Activated B cell treated with CpG ODN at 0.5 μM for 24 hours (primary cell): ENCODE measurements around the gene AFF3. TPM values are rescaled to one million over a fixed set of nuclear protein-coding genes. Genes with fewer than 3 reads are reported as not detected.

Experiments
- ATAC-seq: fragments of 200-7000 bp; cut with Tn5 transposase; one replicate; pipeline ENCODE4 v1.10.0; 2021; ENCODE audit warnings: low read depth, mild to moderate bottlenecking, moderate library complexity
- CTCF ChIA-PET: fragments of 350-600 bp; sonication (Branson Sonifier 250); formaldehyde crosslinking; loops from one replicate; lab custom pipeline; 2021; ENCODE audit warnings: antibody characterized with exemption; lab: Charles Lee
- POLR2A ChIA-PET: fragments of 350-600 bp; sonication (Branson Sonifier 250); formaldehyde crosslinking; loops from one replicate; lab custom pipeline; 2021; ENCODE audit warnings: antibody characterized with exemption; lab: Charles Lee
- DNase-seq: peaks from one replicate; pipeline ENCODE4 v3.0.0; 2022
- H3K27ac Mint-ChIP-seq: one replicate; pipeline ENCODE4 v1.8.0; 2020; ENCODE audit warnings: mixed read lengths
- H3K27me3 Mint-ChIP-seq: one replicate; pipeline ENCODE4 v1.8.0; 2021; ENCODE audit warnings: mixed read lengths
- H3K36me3 Mint-ChIP-seq: one replicate; pipeline ENCODE4 v1.8.0; 2021; ENCODE audit warnings: low read depth, mixed read lengths
- H3K4me1 Mint-ChIP-seq: one replicate; pipeline ENCODE4 v1.8.0; 2021; ENCODE audit warnings: mixed read lengths
- H3K4me3 Mint-ChIP-seq: one replicate; pipeline ENCODE4 v1.8.0; 2020; ENCODE audit warnings: mild to moderate bottlenecking, mixed read lengths
- H3K9me3 Mint-ChIP-seq: one replicate; pipeline ENCODE4 v1.8.0; 2020; ENCODE audit warnings: mixed read lengths
- intact Hi-C: fragments of 100-400 bp; cut with micrococcal nuclease; formaldehyde crosslinking; loops from one replicate; pipeline ENCODE4 v1.15.1; 2024
- total RNA-seq: library from RNA; stranded (reverse); gene quantifications from 2 replicates; pipeline ENCODE4 v1.2.3, GENCODE V29; 2022
- TF ChIP-seq, protein P1 (sequence below): fragments of 200-600 bp; IDR thresholded peaks from one replicate; pipeline ENCODE4 v1.8.0; 2022; ENCODE audit warnings: antibody characterized with exemption, mild to moderate bottlenecking

Gene AFF3
- total RNA-seq, 1 donor from 2014 or later: 271 TPM

DNA sequence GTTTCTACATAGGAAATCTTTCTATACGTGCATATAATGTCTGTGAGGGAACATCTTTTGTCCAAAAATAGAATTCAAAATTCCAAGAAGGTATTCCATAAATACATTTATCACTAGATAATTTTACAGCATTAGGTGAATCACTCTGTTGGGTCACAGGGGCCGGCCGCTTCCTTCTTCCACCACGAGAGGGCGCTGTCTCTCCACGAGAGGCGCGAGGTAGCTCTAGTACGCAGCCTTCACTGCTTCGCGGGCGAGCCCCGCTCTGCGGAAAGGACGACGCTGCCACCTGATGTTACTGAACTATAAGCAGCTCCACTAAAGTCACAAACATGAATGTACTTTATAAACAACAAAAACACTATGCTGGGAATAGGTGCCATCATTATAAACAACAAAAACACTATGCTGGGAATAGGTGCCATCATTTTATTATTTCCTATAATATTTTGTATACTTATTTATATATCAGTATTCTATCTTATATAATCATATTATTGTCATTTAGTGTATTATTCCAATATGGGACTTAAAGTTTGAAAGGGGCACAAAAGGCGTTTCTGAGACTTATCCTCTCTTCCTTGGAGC, 583.2 kb downstream of the AFF3 start:
- DNase-seq (peak; percentile 69), ATAC-seq (peak; percentile 98)
- H3K27ac Mint-ChIP-seq: no peak overlapping the region
- no peaks in the 10 kb centered on the region for H3K9me3 Mint-ChIP-seq
- H3K36me3 Mint-ChIP-seq: peaks cover 80% of the 10 kb centered on the region
- no peaks in the 10 kb centered on the region for H3K27me3 Mint-ChIP-seq
- CTCF ChIA-PET: interaction anchor here (0.6 to 3.3 kb wide), 19 partner anchors 8 to 1033 kb away, joined by 3 to 69 read pairs (median 4); no protein-coding TSS in a partner anchor
- POLR2A ChIA-PET: interaction anchor here (0.6 to 1.0 kb wide), 2 partner anchors 822 to 1443 kb away, joined by 3 read pairs; partner anchors contain the start of gene RPL31
- intact Hi-C loops: loop anchor here (1.0 to 5.0 kb wide), 6 partner anchors 684 to 1433 kb away; no protein-coding TSS in a partner anchor
- peaks cover 7% of the 10 kb centered on the region for H3K4me1 Mint-ChIP-seq
- TF ChIP-seq, protein P1, sequence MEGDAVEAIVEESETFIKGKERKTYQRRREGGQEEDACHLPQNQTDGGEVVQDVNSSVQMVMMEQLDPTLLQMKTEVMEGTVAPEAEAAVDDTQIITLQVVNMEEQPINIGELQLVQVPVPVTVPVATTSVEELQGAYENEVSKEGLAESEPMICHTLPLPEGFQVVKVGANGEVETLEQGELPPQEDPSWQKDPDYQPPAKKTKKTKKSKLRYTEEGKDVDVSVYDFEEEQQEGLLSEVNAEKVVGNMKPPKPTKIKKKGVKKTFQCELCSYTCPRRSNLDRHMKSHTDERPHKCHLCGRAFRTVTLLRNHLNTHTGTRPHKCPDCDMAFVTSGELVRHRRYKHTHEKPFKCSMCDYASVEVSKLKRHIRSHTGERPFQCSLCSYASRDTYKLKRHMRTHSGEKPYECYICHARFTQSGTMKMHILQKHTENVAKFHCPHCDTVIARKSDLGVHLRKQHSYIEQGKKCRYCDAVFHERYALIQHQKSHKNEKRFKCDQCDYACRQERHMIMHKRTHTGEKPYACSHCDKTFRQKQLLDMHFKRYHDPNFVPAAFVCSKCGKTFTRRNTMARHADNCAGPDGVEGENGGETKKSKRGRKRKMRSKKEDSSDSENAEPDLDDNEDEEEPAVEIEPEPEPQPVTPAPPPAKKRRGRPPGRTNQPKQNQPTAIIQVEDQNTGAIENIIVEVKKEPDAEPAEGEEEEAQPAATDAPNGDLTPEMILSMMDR: peak; percentile 94
- no peak overlapping the region for H3K4me3 Mint-ChIP-seq

DNA sequence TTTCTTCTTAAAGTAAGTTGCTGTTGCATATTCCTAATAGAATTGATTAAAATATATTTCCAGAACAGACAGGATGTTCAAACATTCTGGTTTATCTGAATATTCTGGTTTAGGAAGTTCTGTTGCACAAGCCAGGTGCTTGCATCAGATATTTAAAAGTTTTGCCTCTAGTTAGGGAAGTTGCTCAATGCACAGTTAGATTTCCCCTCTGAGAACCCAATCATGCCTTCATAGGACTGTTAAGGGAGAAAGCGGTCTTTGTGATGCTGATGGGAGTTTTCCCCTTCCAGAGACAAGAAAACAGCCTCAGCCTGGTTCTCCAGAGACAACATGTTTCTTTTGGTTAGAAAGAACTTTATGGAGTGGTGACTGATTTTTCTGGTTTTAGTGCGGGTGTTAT, 587.0 kb downstream of the AFF3 start:
- ATAC-seq (no peak), DNase-seq (no peak)
- H3K4me1 Mint-ChIP-seq: peaks cover 7% of the 10 kb centered on the region
- TF ChIP-seq, protein P1: no peak
- CTCF ChIA-PET: no interaction called here
- H3K9me3 Mint-ChIP-seq: no peaks in the 10 kb centered on the region
- intact Hi-C loops: loop anchor here (5.0 kb wide), 1 partner anchor 1437 kb away; no protein-coding TSS in a partner anchor
- no peak overlapping the region for H3K4me3 Mint-ChIP-seq
- H3K27me3 Mint-ChIP-seq: no peaks in the 10 kb centered on the region
- POLR2A ChIA-PET: no interaction called here
- peak overlapping the region; percentile 30 for H3K27ac Mint-ChIP-seq
- H3K36me3 Mint-ChIP-seq: peaks cover 86% of the 10 kb centered on the region

DNA sequence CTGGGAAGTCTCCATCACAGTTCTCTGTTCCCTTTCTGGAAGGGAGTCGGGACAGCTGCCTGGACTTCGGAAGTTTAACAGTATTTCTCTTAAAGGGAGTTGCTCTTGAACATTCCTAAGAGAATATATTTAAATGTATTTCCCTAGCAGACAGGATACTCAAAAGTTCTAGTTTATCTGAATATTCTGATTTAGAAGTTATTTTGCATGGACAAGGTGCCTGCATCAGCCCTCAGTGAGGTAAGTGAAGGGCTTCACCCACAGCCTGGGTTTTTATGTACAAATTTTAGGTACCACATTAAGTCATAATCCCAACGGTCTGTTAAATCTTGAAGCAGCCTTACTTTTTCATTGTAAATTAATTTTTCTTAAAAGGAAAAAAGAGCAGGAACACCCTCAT, 587.5 kb downstream of the AFF3 start:
- TF ChIP-seq, protein P1: no peak
- POLR2A ChIA-PET: no interaction called here

DNA sequence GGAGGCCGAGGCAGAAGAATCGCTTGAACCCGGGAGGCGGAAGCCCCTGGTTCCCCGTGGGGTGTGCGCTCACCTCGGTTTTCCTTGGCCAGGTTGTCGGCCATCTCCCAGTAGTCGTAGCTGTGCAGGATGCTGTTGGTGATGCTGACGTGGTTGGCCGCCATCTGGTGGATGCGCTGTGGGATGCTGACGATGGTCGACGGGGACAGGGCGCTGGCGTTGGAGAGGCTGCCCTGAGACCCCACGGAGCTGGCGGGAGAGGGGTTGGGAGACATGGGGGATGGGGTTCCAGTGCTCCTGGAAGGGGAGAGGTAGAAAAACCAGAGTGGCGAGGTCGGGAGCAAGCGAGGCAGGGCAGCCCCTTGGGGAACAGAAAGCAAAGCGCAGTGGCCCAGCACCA, 588.2 kb downstream of the AFF3 start:
- H3K36me3 Mint-ChIP-seq: peaks cover 89% of the 10 kb centered on the region
- peaks cover 2% of the 10 kb centered on the region for H3K4me1 Mint-ChIP-seq
- no peak overlapping the region for H3K4me3 Mint-ChIP-seq
- TF ChIP-seq, protein P1: no peak
- no peak overlapping the region for H3K27ac Mint-ChIP-seq
- ATAC-seq: no peak
- no peaks in the 10 kb centered on the region for H3K27me3 Mint-ChIP-seq
- intact Hi-C loops: no loop called here
- POLR2A ChIA-PET: no interaction called here
- DNase-seq: no peak
- CTCF ChIA-PET: no interaction called here
- no peaks in the 10 kb centered on the region for H3K9me3 Mint-ChIP-seq

More for the DNA sequence above, 587.5 kb downstream of the AFF3 start:
- ATAC-seq: no peak
- CTCF ChIA-PET: no interaction called here
- no peak overlapping the region for H3K27ac Mint-ChIP-seq
- DNase-seq: no peak
- no peaks in the 10 kb centered on the region for H3K9me3 Mint-ChIP-seq
- H3K36me3 Mint-ChIP-seq: peaks cover 87% of the 10 kb centered on the region
- H3K27me3 Mint-ChIP-seq: no peaks in the 10 kb centered on the region
- H3K4me3 Mint-ChIP-seq: no peak overlapping the region
- intact Hi-C loops: loop anchor here (5.0 kb wide), 1 partner anchor 1437 kb away; no protein-coding TSS in a partner anchor
- peaks cover 7% of the 10 kb centered on the region for H3K4me1 Mint-ChIP-seq

DNA sequence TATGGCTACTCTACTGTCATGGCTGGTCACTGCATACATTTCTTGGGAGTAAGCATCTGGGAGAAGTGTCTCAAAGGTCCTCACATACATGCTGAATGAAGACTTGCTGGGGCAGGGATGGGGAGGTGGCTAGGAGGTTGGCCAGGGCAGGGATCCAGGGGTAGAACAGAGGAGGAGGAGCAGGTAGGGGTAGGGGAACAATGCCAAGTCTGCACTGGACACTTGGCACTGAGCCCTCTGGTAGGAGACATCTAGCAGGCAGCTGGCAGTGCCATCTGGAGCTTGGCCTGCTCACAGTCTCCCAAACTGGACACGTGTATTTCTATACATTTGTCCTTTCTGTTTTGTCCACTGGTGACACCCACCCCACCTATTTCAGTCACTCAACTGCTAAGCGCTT, 589.9 kb downstream of the AFF3 start:
- ChIA-PET POLR2A (no interaction called here), CTCF (no interaction called here)
- no peak overlapping the region for H3K27ac Mint-ChIP-seq
- H3K4me3 Mint-ChIP-seq: no peak overlapping the region
- no peaks in the 10 kb centered on the region for H3K4me1 Mint-ChIP-seq
- no peaks in the 10 kb centered on the region for H3K27me3 Mint-ChIP-seq
- TF ChIP-seq, protein P1: no peak
- intact Hi-C loops: no loop called here
- H3K36me3 Mint-ChIP-seq: peaks cover 90% of the 10 kb centered on the region
- no peak for DNase-seq
- ATAC-seq: no peak
- H3K9me3 Mint-ChIP-seq: no peaks in the 10 kb centered on the region
